ENCODE measurements around the gene MIPEP.

DNA sequence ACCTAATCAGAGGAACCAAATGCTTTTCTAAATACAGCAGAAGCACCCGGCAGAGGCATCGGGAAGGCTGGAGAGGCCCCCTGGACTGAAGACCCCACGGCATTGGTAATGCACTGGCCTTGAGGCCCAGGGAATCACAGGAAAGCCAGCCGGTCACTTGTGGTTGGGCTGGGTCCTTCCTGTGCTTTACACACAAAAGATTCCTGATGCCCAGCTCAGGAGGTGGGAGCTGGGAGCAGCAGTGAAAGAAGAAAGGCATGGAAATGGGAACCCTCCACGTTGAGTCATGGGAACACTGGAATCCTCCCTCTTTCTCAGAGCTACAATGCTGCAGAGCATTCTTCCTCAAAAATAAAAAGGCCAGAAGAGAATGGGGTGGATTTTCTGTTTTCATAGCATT is 192.6 kb downstream of the MIPEP start:
- TF ChIP-seq, protein P1, sequence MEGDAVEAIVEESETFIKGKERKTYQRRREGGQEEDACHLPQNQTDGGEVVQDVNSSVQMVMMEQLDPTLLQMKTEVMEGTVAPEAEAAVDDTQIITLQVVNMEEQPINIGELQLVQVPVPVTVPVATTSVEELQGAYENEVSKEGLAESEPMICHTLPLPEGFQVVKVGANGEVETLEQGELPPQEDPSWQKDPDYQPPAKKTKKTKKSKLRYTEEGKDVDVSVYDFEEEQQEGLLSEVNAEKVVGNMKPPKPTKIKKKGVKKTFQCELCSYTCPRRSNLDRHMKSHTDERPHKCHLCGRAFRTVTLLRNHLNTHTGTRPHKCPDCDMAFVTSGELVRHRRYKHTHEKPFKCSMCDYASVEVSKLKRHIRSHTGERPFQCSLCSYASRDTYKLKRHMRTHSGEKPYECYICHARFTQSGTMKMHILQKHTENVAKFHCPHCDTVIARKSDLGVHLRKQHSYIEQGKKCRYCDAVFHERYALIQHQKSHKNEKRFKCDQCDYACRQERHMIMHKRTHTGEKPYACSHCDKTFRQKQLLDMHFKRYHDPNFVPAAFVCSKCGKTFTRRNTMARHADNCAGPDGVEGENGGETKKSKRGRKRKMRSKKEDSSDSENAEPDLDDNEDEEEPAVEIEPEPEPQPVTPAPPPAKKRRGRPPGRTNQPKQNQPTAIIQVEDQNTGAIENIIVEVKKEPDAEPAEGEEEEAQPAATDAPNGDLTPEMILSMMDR (IDR thresholded peaks at IDR 0.05) = no peak
- no peak for TF ChIP-seq POLR2A (IDR thresholded peaks at IDR 0.05; ENCODE audit: low read depth)
- TF ChIP-seq EP300 (IDR thresholded peaks at IDR 0.05) = no peak
- TF ChIP-seq POLR2AphosphoS5 (IDR thresholded peaks at IDR 0.05) = no peak
